Right hindlimb (tissue), 1 donor: Measurements from ENCODE around the gene EIF4EBP2.

Experiments used
- DNase-seq: peaks from one replicate; pipeline ENCODE4 v3.0.0-alpha.2; 2018

EIF4EBP2 gene

GRCh38 chr10:70404036-70404786 lies at the start of gene EIF4EBP2:
TSS of gene EIF4EBP2 (plus strand) at chr10:70404145. CDS start at chr10:70404402, 257 bp downstream.
- peak; percentile 99 for DNase-seq

GRCh38 chr10:70354556-70354955 lies 49.4 kb upstream of the EIF4EBP2 start:
- no peak for DNase-seq

GRCh38 chr10:70355051-70356021 lies 48.6 kb upstream of the EIF4EBP2 start:
- no peak for DNase-seq

- DNase-seq = no peak
These were observed 46.4 kb upstream of the EIF4EBP2 start for GRCh38 chr10:70357565-70357964.

GRCh38 chr10:70358446-70358845 lies 45.5 kb upstream of the EIF4EBP2 start:
- peak; percentile 37 for DNase-seq

GRCh38 chr10:70359017-70359550 lies 44.9 kb upstream of the EIF4EBP2 start:
- no peak for DNase-seq

- DNase-seq = no peak
These were observed 43.7 kb upstream of the EIF4EBP2 start for GRCh38 chr10:70360215-70360614.

- DNase-seq = no peak
These were observed 41.6 kb upstream of the EIF4EBP2 start for GRCh38 chr10:70362328-70362727.

GRCh38 chr10:70363292-70363691 lies 40.7 kb upstream of the EIF4EBP2 start:
- no peak for DNase-seq

- peak; percentile 89 for DNase-seq
These were observed 39.8 kb upstream of the EIF4EBP2 start for GRCh38 chr10:70363971-70364771.

- DNase-seq = no peak
These were observed 39.2 kb upstream of the EIF4EBP2 start for GRCh38 chr10:70364772-70365091.

- no peak for DNase-seq
These were observed 36.6 kb upstream of the EIF4EBP2 start for GRCh38 chr10:70367195-70367796.

- DNase-seq = no peak
These were observed 35.0 kb upstream of the EIF4EBP2 start for GRCh38 chr10:70368774-70369482.

- no peak for DNase-seq
These were observed 34.4 kb upstream of the EIF4EBP2 start for GRCh38 chr10:70369498-70370018.

GRCh38 chr10:70370766-70371165 lies 33.2 kb upstream of the EIF4EBP2 start:
- no peak for DNase-seq

- no peak for DNase-seq
These were observed 32.1 kb upstream of the EIF4EBP2 start for GRCh38 chr10:70371846-70372245.

- no peak for DNase-seq
These were observed 28.9 kb upstream of the EIF4EBP2 start for GRCh38 chr10:70374775-70375614.

GRCh38 chr10:70376436-70377378 lies 27.2 kb upstream of the EIF4EBP2 start:
- no peak for DNase-seq

- no peak for DNase-seq
These were observed 25.8 kb upstream of the EIF4EBP2 start for GRCh38 chr10:70378122-70378521.
